Mucosa of descending colon (tissue), 3 donors: ENCODE results near the gene SUB1. TPM values are rescaled to one million over a fixed set of nuclear protein-coding genes. Genes with fewer than 3 reads are reported as not detected.

ENCODE experiments used
- ATAC-seq: fragments of 200-7000 bp; cut with Tn5 transposase; one replicate; pipeline ENCODE4 v1.9.1; 2020; ENCODE audit warnings: mild to moderate bottlenecking, moderate library complexity
- DNase-seq, 3 donors: peaks; one replicate each; pipeline ENCODE4 v3.0.0-alpha.2; 2020
- H3K36me3 ChIP-seq: fragments of 200-600 bp; one replicate; pipeline ENCODE4 v1.8.0; 2021; ENCODE audit warnings: low read depth, mild to moderate bottlenecking
- H3K4me1 ChIP-seq: fragments of 200-600 bp; one replicate; pipeline ENCODE4 v1.8.0; 2021; ENCODE audit warnings: low read depth, mild to moderate bottlenecking
- H3K4me3 ChIP-seq: fragments of 200-600 bp; one replicate; pipeline ENCODE4 v1.8.0; 2021; ENCODE audit warnings: mild to moderate bottlenecking
- H3K9me3 ChIP-seq: fragments of 200-600 bp; one replicate; pipeline ENCODE4 v1.8.0; 2021; ENCODE audit warnings: mild to moderate bottlenecking
- intact Hi-C, 2 donors: fragments of 100-400 bp; cut with DNase I in 1 of 2; cut with micrococcal nuclease in 1 of 2; formaldehyde crosslinking; loops; one replicate each; pipeline versions ENCODE4 v1.11.0 to v1.11.1; 2022; cut with DNase I, micrococcal nuclease
- total RNA-seq, 3 donors: library from RNA; stranded (reverse); fragmentation: NEBNext Ultra II Directional in 2 of 3; extraction: Animal tissue kit (Norgen Biotek cat#: 25700) in 2 of 3; gene quantifications; one replicate each; pipeline versions ENCODE4 v1.2.1 to v1.2.4, GENCODE V29; 2021 to 2023
- TF ChIP-seq, protein P1 (sequence below): fragments of 200-600 bp; IDR thresholded peaks from one replicate; pipeline ENCODE4 v1.8.0; 2022; ENCODE audit warnings: antibody characterized with exemption, mild to moderate bottlenecking
- donor health status: DM: no; HTN: no; CAD: no; lungs with moderate emphysema.
- donor health status: DM: no; HTN: no; CAD: no.
- donor health status: DM: no; HTN: yes; CAD: no.

The SUB1 gene
- total RNA-seq, 3 donors from 2014 or later, result 134 to 174 (median 156) TPM

GRCh38 chr5:32618962-32619361 lies 33.6 kb downstream of the SUB1 start:
- Histone ChIP-seq H3K9me3 (no peaks in the 10 kb centered on the region), H3K4me3 (no peak overlapping the region), H3K36me3 (no peaks in the 10 kb centered on the region), H3K4me1 (no peaks in the 10 kb centered on the region)
- TF ChIP-seq, protein P1, sequence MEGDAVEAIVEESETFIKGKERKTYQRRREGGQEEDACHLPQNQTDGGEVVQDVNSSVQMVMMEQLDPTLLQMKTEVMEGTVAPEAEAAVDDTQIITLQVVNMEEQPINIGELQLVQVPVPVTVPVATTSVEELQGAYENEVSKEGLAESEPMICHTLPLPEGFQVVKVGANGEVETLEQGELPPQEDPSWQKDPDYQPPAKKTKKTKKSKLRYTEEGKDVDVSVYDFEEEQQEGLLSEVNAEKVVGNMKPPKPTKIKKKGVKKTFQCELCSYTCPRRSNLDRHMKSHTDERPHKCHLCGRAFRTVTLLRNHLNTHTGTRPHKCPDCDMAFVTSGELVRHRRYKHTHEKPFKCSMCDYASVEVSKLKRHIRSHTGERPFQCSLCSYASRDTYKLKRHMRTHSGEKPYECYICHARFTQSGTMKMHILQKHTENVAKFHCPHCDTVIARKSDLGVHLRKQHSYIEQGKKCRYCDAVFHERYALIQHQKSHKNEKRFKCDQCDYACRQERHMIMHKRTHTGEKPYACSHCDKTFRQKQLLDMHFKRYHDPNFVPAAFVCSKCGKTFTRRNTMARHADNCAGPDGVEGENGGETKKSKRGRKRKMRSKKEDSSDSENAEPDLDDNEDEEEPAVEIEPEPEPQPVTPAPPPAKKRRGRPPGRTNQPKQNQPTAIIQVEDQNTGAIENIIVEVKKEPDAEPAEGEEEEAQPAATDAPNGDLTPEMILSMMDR, result no peak
- DNase-seq (no peak), ATAC-seq (no peak)
- intact Hi-C loops, result no loop called here

- Histone ChIP-seq H3K36me3 (no peaks in the 10 kb centered on the region), H3K4me1 (no peaks in the 10 kb centered on the region)
- intact Hi-C loops, result no loop called here
Observed at GRCh38 chr5:32621256-32621655, 35.9 kb downstream of the SUB1 start.

GRCh38 chr5:32625106-32625505 lies 39.7 kb downstream of the SUB1 start:
- intact Hi-C loops, result no loop called here
- ATAC-seq, result no peak
- H3K4me3 ChIP-seq, result no peak overlapping the region
- H3K4me1 ChIP-seq, result no peaks in the 10 kb centered on the region
- H3K9me3 ChIP-seq, result no peaks in the 10 kb centered on the region
- H3K36me3 ChIP-seq, result no peaks in the 10 kb centered on the region
- DNase-seq, result no peak
- TF ChIP-seq, protein P1, result no peak

More at GRCh38 chr5:32621256-32621655, 35.9 kb downstream of the SUB1 start:
- Histone ChIP-seq H3K9me3 (no peaks in the 10 kb centered on the region), H3K4me3 (no peak overlapping the region)
- ATAC-seq (no peak), DNase-seq (no peak)
- TF ChIP-seq, protein P1, result no peak

DNA sequence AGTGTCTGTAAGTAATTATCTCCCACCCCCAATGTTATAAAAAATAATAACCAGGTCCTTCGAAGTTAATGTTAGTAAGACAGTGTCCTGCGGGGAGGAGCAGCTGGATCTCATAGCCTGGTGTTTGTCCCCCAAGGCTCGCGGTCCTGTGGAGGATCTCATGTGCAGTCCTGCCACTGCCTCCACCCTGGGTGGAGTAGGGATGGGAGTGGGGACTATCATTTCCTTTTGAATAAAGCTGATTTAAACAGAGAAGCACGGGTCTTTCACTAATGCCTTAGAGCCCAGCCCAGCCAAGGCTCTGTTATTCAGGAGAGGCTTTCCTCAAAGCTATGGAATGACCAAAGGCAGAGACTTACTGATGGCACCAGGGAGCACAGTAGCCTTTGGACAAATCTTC lies 40.2 kb downstream of the SUB1 start:
- TF ChIP-seq, protein P1, result no peak
- H3K36me3 ChIP-seq, result no peaks in the 10 kb centered on the region
- no peak overlapping the region for H3K4me3 ChIP-seq
- no peaks in the 10 kb centered on the region for H3K9me3 ChIP-seq
- ATAC-seq (no peak), DNase-seq (no peak)
- intact Hi-C loops, result no loop called here
- no peaks in the 10 kb centered on the region for H3K4me1 ChIP-seq

DNA sequence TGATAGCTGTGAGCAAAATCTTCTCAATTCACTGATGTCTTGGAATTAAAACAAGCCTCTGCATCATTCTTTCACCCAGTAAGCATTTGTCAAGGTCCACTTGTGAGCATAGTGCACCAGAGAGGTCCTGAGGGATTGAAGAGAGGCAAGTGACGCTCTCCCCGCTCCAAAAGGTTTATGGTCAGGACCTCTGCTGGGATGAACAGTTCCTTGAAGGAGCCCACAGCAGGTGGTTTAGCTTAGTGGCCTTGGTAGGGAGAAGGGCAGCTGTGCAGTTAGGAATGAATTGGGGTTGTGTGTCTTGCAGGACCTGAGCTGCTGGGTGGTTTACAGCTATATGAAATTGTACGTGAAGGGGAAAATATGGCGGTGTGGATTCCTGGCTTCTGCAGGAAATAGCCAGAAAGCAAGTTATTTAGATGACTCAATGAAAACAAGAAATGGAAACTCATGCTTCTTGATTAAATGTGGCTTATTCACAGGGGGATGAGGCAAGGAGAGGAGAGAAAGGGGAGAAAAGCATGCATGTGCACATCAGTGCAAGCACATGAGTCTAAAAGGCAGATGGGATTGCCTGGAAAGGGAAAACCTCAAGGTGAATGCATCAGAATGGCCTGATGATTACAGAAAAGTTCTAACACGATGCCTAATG lies 42.0 kb downstream of the SUB1 start:
- H3K4me3 ChIP-seq, result no peak overlapping the region
- H3K4me1 ChIP-seq, result no peaks in the 10 kb centered on the region
- intact Hi-C loops, result no loop called here
- ATAC-seq (no peak), DNase-seq (no peak)
- TF ChIP-seq, protein P1, result no peak
- H3K36me3 ChIP-seq, result no peaks in the 10 kb centered on the region
- H3K9me3 ChIP-seq, result no peaks in the 10 kb centered on the region
